ENCODE results near the gene WRNIP1. TPM values are rescaled to one million over a fixed set of nuclear protein-coding genes. Genes with fewer than 3 reads are reported as not detected.

The WRNIP1 gene
- total and polyA plus RNA-seq, 10 of the 15 experiments (the other 5 are each of a cell fraction or from before 2014, with no cell fraction given): 9.3 to 30.5 (median 24.3) TPM

- no peak overlapping the region for H3K4me3 ChIP-seq
- H3K27me3 ChIP-seq (replicated peaks in 1 of 2; ENCODE audit: control insufficient read depth in 2 of 2, insufficient read depth in 2 of 2, low read length in 1 of 2): no peaks in the 10 kb centered on the region
- H4K20me1 ChIP-seq (ENCODE audit: control insufficient read depth, insufficient read depth): no peaks in the 10 kb centered on the region
- POLR2A ChIA-PET: interaction anchor here (0.6 kb wide), 1 partner anchor 154 kb away, joined by 3 read pairs; no protein-coding TSS in a partner anchor
- FAIRE-seq (no peak), ATAC-seq (no peak), DNase-seq (ENCODE audit: low read depth, low spot score) (no peak)
- in situ Hi-C loops (cut with MboI): no loop called here
- no peak overlapping the region for H2AFZ ChIP-seq (ENCODE audit: control insufficient read depth, low read depth, low read length)
- no peaks in the 10 kb centered on the region for H3K79me2 ChIP-seq (ENCODE audit: control insufficient read depth, insufficient read depth, low read length)
- CTCF ChIA-PET: no interaction called here
- TF ChIP-seq RB1 (IDR thresholded peaks at IDR 0.05; ENCODE audit: borderline replicate concordance): no peak
- no peaks in the 10 kb centered on the region; the same call in 2 of the 3 replicates for H3K9me3 ChIP-seq (replicated peaks; ENCODE audit: control insufficient read depth, insufficient read depth, low read length)
- no peaks in the 10 kb centered on the region for H3K4me1 ChIP-seq (ENCODE audit: control insufficient read depth, insufficient read depth, low read length)
- 56% methylated on average over 8 of the region's 8 CpGs for WGBS (ENCODE audit: insufficient coverage, insufficient replicate concordance, low lambda C conversion rate, missing lambda C conversion rate)
- SMC1A ChIA-PET (ENCODE audit: uncharacterized antibody, unreplicated experiment): no interaction called here
- H3K9ac ChIP-seq (ENCODE audit: control insufficient read depth, insufficient read depth, low read length): no peak overlapping the region
- H3K27ac ChIP-seq (ENCODE audit: control insufficient read depth, insufficient read depth): no peak overlapping the region
- no TSS peak for BruUV-seq (replicated peaks)
- H3K36me3 ChIP-seq (ENCODE audit: control insufficient read depth in 2 of 2, insufficient read depth in 2 of 2, low read length in 1 of 2): no peaks in the 10 kb centered on the region
- intact Hi-C loops (cut with micrococcal nuclease; ENCODE audit: unreplicated experiment): no loop called here
- RAD21 ChIA-PET (ENCODE audit: unreplicated experiment): no interaction called here
- H3K4me2 ChIP-seq (ENCODE audit: control insufficient read depth, insufficient read depth): no peak overlapping the region
Observed at GRCh38 chr6:2802521-2803060, 37.4 kb downstream of the WRNIP1 start.

- Histone ChIP-seq H3K4me1 (ENCODE audit: control insufficient read depth, insufficient read depth, low read length) (no peaks in the 10 kb centered on the region), H4K20me1 (ENCODE audit: control insufficient read depth, insufficient read depth) (no peaks in the 10 kb centered on the region), H3K27me3 (replicated peaks in 1 of 2; ENCODE audit: control insufficient read depth in 2 of 2, insufficient read depth in 2 of 2, low read length in 1 of 2) (no peaks in the 10 kb centered on the region), H2AFZ (ENCODE audit: control insufficient read depth, low read depth, low read length) (no peak overlapping the region), H3K27ac (ENCODE audit: control insufficient read depth, insufficient read depth) (no peak overlapping the region), H3K4me3 (no peak overlapping the region), H3K9ac (ENCODE audit: control insufficient read depth, insufficient read depth, low read length) (no peak overlapping the region), H3K79me2 (ENCODE audit: control insufficient read depth, insufficient read depth, low read length) (no peaks in the 10 kb centered on the region), H3K36me3 (ENCODE audit: control insufficient read depth in 2 of 2, insufficient read depth in 2 of 2, low read length in 1 of 2) (no peaks in the 10 kb centered on the region), H3K4me2 (ENCODE audit: control insufficient read depth, insufficient read depth) (no peak overlapping the region), H3K9me3 (replicated peaks; ENCODE audit: control insufficient read depth, insufficient read depth, low read length) (no peaks in the 10 kb centered on the region; the same call in 2 of the 3 replicates)
- TF ChIP-seq ZNF622 (IDR thresholded peaks at IDR 0.05): no peak
- TF ChIP-seq CBX5 (IDR thresholded peaks at IDR 0.05; ENCODE audit: low read depth): no peak
- BruUV-seq (replicated peaks): no TSS peak
- in situ Hi-C loops (cut with MboI): no loop called here
- DNase-seq (ENCODE audit: low read depth, low spot score) (no peak), ATAC-seq (no peak), FAIRE-seq (no peak)
- CTCF ChIA-PET: no interaction called here
- WGBS (ENCODE audit: insufficient coverage, insufficient replicate concordance, low lambda C conversion rate, missing lambda C conversion rate): 39% methylated on average over 7 of the region's 7 CpGs
- POLR2A ChIA-PET: no interaction called here
- SMC1A ChIA-PET (ENCODE audit: uncharacterized antibody, unreplicated experiment): interaction anchor here (1.5 kb wide), 1 partner anchor 13 kb away, joined by 4 read pairs; no protein-coding TSS in a partner anchor
- intact Hi-C loops (cut with micrococcal nuclease; ENCODE audit: unreplicated experiment): no loop called here
- RAD21 ChIA-PET (ENCODE audit: unreplicated experiment): interaction anchor here (0.8 kb wide), 1 partner anchor 12 kb away, joined by 4 read pairs; no protein-coding TSS in a partner anchor
Observed at GRCh38 chr6:2803731-2804429, 38.7 kb downstream of the WRNIP1 start.

All from GM12878 (cell line).